IMR-90 (cell line): Measurements from ENCODE around the gene B4GALNT3. TPM values are rescaled to one million over a fixed set of nuclear protein-coding genes. Genes with fewer than 3 reads are reported as not detected.

ENCODE experiments used
- ATAC-seq: fragments of 200-7000 bp; cut with Tn5 transposase; 2 replicates; pipeline ENCODE4 v1.9.1; 2020; ENCODE audit warnings: low read depth, mild to moderate bottlenecking, moderate library complexity
- BruUV-seq: library from RNA; stranded (reverse); fragments of 400-500 nt; replicated peaks from 2 replicates; lab custom pipeline; 2021; lab: Mats Ljungman, UMichigan
- CTCF ChIA-PET: fragments of 300-600 bp; formaldehyde crosslinking; extraction: SDS; loops from one replicate; lab custom pipeline; 2021; ENCODE audit warnings: antibody characterized with exemption; lab: Yijun Ruan, JAX
- POLR2A ChIA-PET: fragments of 300-600 bp; sonication (Branson Sonifier 250); formaldehyde crosslinking; loops from one replicate; lab custom pipeline; 2022; ENCODE audit warnings: antibody characterized with exemption; ENCODE audit not compliant: unreplicated experiment; lab: Charles Lee
- DNase-seq: peaks from one replicate; pipeline ENCODE4 v3.0.0; 2013
- H2AFZ ChIP-seq: replicated peaks from 2 replicates; pipeline ENCODE3; 2013; ENCODE audit warnings: low read length, mild to moderate bottlenecking; ENCODE audit not compliant: poor library complexity
- H2AK5ac ChIP-seq: 2 replicates; pipeline ENCODE4 v1.6.1; 2013; ENCODE audit warnings: low read depth, low read length, inconsistent platforms
- H2AK9ac ChIP-seq: replicated peaks from 2 replicates; pipeline ENCODE3; 2013; ENCODE audit warnings: mild to moderate bottlenecking, low read depth, low read length, moderate library complexity; ENCODE audit not compliant: poor library complexity
- H2BK120ac ChIP-seq: 2 replicates; pipeline ENCODE4 v1.6.1; 2013; ENCODE audit warnings: low read depth, low read length, inconsistent platforms
- H2BK15ac ChIP-seq: 3 replicates; pipeline ENCODE4 v1.6.1; 2013; ENCODE audit warnings: low read depth, low read length, inconsistent platforms
- H2BK20ac ChIP-seq: 2 replicates; pipeline ENCODE4 v1.6.1; 2013; ENCODE audit warnings: low read depth, mild to moderate bottlenecking, inconsistent platforms, low read length, moderate library complexity
- H2BK5ac ChIP-seq: 2 replicates; pipeline ENCODE4 v1.6.1; 2013; ENCODE audit warnings: mild to moderate bottlenecking, low read depth, low read length, inconsistent platforms; ENCODE audit not compliant: poor library complexity, severe bottlenecking
- H3K14ac ChIP-seq: replicated peaks from 2 replicates; pipeline ENCODE4 v1.6.1; 2013; ENCODE audit warnings: low read depth, low read length, inconsistent platforms
- H3K18ac ChIP-seq: 2 replicates; pipeline ENCODE4 v1.6.1; 2013; ENCODE audit warnings: low read depth, low read length, control low read depth
- H3K23ac ChIP-seq: 2 replicates; pipeline ENCODE4 v1.6.1; 2013; ENCODE audit warnings: low read depth, low read length, inconsistent platforms
- H3K27ac ChIP-seq: 2 replicates; pipeline ENCODE4 v1.5.1; 2013; ENCODE audit warnings: mild to moderate bottlenecking, control low read depth, low read length; ENCODE audit not compliant: insufficient read depth
- H3K27me3 ChIP-seq: 2 replicates; pipeline ENCODE4 v1.6.1; 2013; ENCODE audit warnings: low read length; ENCODE audit not compliant: control insufficient read depth, insufficient read depth
- H3K36me3 ChIP-seq: 2 replicates; pipeline ENCODE4 v1.6.1; 2013; ENCODE audit warnings: low read length, mixed read lengths; ENCODE audit not compliant: control insufficient read depth, insufficient read depth
- H3K4ac ChIP-seq: 2 replicates; pipeline ENCODE4 v1.6.1; 2013; ENCODE audit warnings: low read depth, low read length, inconsistent platforms
- H3K4me1 ChIP-seq: 2 replicates; pipeline ENCODE4 v1.6.1; 2013; ENCODE audit warnings: low read length, mixed read lengths; ENCODE audit not compliant: control insufficient read depth, insufficient read depth
- H3K4me2 ChIP-seq: 2 replicates; pipeline ENCODE4 v1.6.1; 2013; ENCODE audit warnings: low read depth, mild to moderate bottlenecking, control low read depth, low read length, moderate library complexity
- H3K4me3 ChIP-seq: 2 replicates; pipeline ENCODE4 v1.5.1; 2013; ENCODE audit warnings: low read depth, mild to moderate bottlenecking, control low read depth, low read length, moderate library complexity; ENCODE audit not compliant: insufficient read depth
- H3K56ac ChIP-seq: 2 replicates; pipeline ENCODE4 v1.6.1; 2013; ENCODE audit warnings: low read length, inconsistent platforms; ENCODE audit not compliant: insufficient read depth; ENCODE audit errors: extremely low read depth
- H3K79me1 ChIP-seq, 2 experiments: 2 replicates each; pipeline ENCODE4 v1.6.1; 2013; ENCODE audit warnings: low read length in 2 of 2, inconsistent platforms in 1 of 2, low read depth in 1 of 2
- H3K9ac ChIP-seq: 2 replicates; pipeline ENCODE4 v1.6.1; 2013; ENCODE audit warnings: low read depth, low read length, control low read depth
- H3K9me1 ChIP-seq: 2 replicates; pipeline ENCODE4 v1.6.1; 2013; ENCODE audit warnings: low read length, inconsistent platforms; ENCODE audit not compliant: insufficient read depth
- H3K9me3 ChIP-seq: 2 replicates; pipeline ENCODE4 v1.6.1; 2013; ENCODE audit warnings: low read length; ENCODE audit not compliant: control insufficient read depth, insufficient read depth
- H4K20me1 ChIP-seq: 2 replicates; pipeline ENCODE4 v1.6.1; 2013; ENCODE audit warnings: low read length, inconsistent platforms; ENCODE audit not compliant: insufficient read depth
- H4K5ac ChIP-seq: 2 replicates; pipeline ENCODE4 v1.6.1; 2013; ENCODE audit warnings: mild to moderate bottlenecking, low read depth, low read length, control low read depth
- H4K8ac ChIP-seq, 2 experiments: 2 replicates each; pipeline ENCODE4 v1.6.1; 2013; ENCODE audit warnings: low read depth in 2 of 2, low read length in 2 of 2, control low read depth in 1 of 2, inconsistent platforms in 1 of 2
- H4K91ac ChIP-seq: 2 replicates; pipeline ENCODE4 v1.6.1; 2013; ENCODE audit warnings: low read depth, low read length, inconsistent platforms; ENCODE audit not compliant: insufficient read depth
- BHLHE40 ChIP-seq: fragments of 150-350 bp; IDR thresholded peaks from 2 replicates; pipeline ENCODE4 v1.6.1; 2016; ENCODE audit warnings: mild to moderate bottlenecking, low read depth, low read length
- CEBPB ChIP-seq: IDR thresholded peaks from 2 replicates; pipeline ENCODE4 v1.6.1; 2012; ENCODE audit warnings: low read depth, low read length, improper control_type of control experiment
- CHD1 ChIP-seq: IDR thresholded peaks from 2 replicates; pipeline ENCODE4 v1.6.1; 2012; ENCODE audit warnings: low read depth, low read length, improper control_type of control experiment
- ELK1 ChIP-seq: fragments of 150-350 bp; IDR thresholded peaks from 2 replicates; pipeline ENCODE4 v1.6.1; 2016; ENCODE audit warnings: low read depth, mild to moderate bottlenecking, low read length, moderate library complexity, borderline replicate concordance
- FOS ChIP-seq: fragments of 150-350 bp; IDR thresholded peaks from 2 replicates; pipeline ENCODE4 v1.6.1; 2016; ENCODE audit warnings: low read depth, low read length
- MAFK ChIP-seq: IDR thresholded peaks from 2 replicates; pipeline ENCODE4 v1.6.1; 2012; ENCODE audit warnings: low read depth, low read length, improper control_type of control experiment
- MAZ ChIP-seq: IDR thresholded peaks from 2 replicates; pipeline ENCODE4 v1.6.1; 2012; ENCODE audit warnings: low read depth, mild to moderate bottlenecking, low read length, improper control_type of control experiment, moderate library complexity, borderline replicate concordance
- POLR2A ChIP-seq: IDR thresholded peaks from 2 replicates; pipeline ENCODE4 v1.6.1; 2012; ENCODE audit warnings: mild to moderate bottlenecking, low read depth, low read length
- RAD21 ChIP-seq: IDR thresholded peaks from 2 replicates; pipeline ENCODE4 v1.6.1; 2012; ENCODE audit warnings: low read length, improper control_type of control experiment
- RCOR1 ChIP-seq: IDR thresholded peaks from 2 replicates; pipeline ENCODE4 v1.6.1; 2012; ENCODE audit warnings: mild to moderate bottlenecking, low read length, improper control_type of control experiment; ENCODE audit not compliant: insufficient replicate concordance
- RFX5 ChIP-seq: IDR thresholded peaks from 2 replicates; pipeline ENCODE4 v1.8.0; 2012; ENCODE audit warnings: low read depth, mild to moderate bottlenecking, low read length, moderate library complexity
- SMC3 ChIP-seq: fragments of 150-350 bp; IDR thresholded peaks from 2 replicates; pipeline ENCODE4 v1.6.1; 2016; ENCODE audit warnings: low read depth, mild to moderate bottlenecking, antibody characterized with exemption, low read length, moderate library complexity
- WGBS, 2 experiments: methylation state at CpG; one replicate each; pipeline versions ENCODE4 v1.1.5 to v1.1.7; 2013; ENCODE audit warnings: missing lambda C conversion rate in 2 of 2; ENCODE audit not compliant: insufficient read length in 1 of 2; ENCODE audit errors: extremely low coverage in 2 of 2; 5-methylcytosine and 5-hydroxymethylcytosine counted together
- dilution Hi-C: fragments of 300-500 bp; cut with HindIII; formaldehyde crosslinking; loops from one replicate; pipeline ENCODE4 v1.14.3; 2018; ENCODE audit warnings: low sequenced_read_pairs; ENCODE audit not compliant: unreplicated experiment
- in situ Hi-C: fragments of 300-500 bp; cut with MboI; formaldehyde crosslinking; loops from 3 replicates; pipeline ENCODE4 v1.14.3; 2019; ENCODE audit warnings: low sequenced_read_pairs, inconsistent platforms, mixed read lengths
- intact Hi-C: fragments of 100-400 bp; cut with micrococcal nuclease; formaldehyde crosslinking; loops from 2 replicates; pipeline ENCODE4 v1.10.0; 2022
- polyA plus RNA-seq, 3 experiments: library from polyadenylated mRNA; depleted of rRNA; stranded (reverse); fragments of >200 nt; gene quantifications; 2 replicates each; pipeline ENCODE4 v1.2.3, GENCODE V29; 2012; ENCODE audit warnings: low replicate concordance in 1 of 3
- total RNA-seq: library from RNA; depleted of rRNA; stranded (reverse); fragments of >200 nt; gene quantifications from 2 replicates; pipeline ENCODE4 v1.2.3, GENCODE V29; 2012
- TF ChIP-seq, protein P1 (sequence below): fragments of 150-350 bp; IDR thresholded peaks from 2 replicates; pipeline ENCODE4 v1.6.1; 2017; ENCODE audit warnings: mild to moderate bottlenecking, antibody characterized with exemption, low read length, low read depth

B4GALNT3 gene
- total and polyA plus RNA-seq, 2 of the 4 experiments (the other 2 are of a cell fraction), result not detected

DNA sequence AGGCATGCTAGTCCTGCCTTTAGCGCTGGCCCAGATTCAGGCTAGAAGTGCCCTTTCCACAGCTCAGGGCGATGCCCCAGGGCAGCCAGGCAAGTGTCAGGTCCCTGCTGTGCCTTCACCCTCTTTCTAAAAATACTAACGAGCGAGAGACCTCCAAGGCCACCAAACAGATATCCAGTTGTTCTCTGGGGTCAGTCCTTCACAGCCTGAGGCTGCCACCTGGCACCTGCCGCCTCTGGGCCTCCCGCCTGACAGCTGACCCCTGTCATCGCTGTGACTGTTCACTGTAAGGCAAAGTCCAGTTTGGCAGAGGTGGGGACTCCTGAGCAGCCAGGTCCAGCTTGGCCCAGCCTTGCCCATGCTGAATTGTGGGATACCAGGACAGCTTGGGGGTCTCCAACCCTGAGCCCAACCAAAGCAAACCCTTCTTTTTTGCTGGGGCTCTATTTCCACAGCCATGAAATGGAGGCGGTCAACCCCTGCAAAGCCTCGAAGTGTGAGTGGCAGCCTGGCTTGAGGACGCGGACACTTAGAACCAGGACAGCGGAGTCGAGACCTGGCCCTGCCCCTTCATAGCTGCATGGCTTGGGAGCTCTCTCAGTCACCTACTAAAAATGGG is 123.6 kb downstream of the B4GALNT3 start:
- H2BK5ac ChIP-seq, result no peak overlapping the region
- DNase-seq (no peak), ATAC-seq (no peak)
- no peak overlapping the region for H2BK15ac ChIP-seq
- peaks cover 25% of the 10 kb centered on the region for H3K27me3 ChIP-seq
- ChIA-PET POLR2A (no interaction called here), CTCF (no interaction called here)
- no peak overlapping the region for H4K8ac ChIP-seq
- H3K36me3 ChIP-seq, result no peaks in the 10 kb centered on the region
- no peaks in the 10 kb centered on the region for H4K20me1 ChIP-seq
- H3K9ac ChIP-seq, result no peak overlapping the region
- no peak overlapping the region for H3K14ac ChIP-seq
- no peak overlapping the region for H2AK5ac ChIP-seq
- H3K27ac ChIP-seq, result no peak overlapping the region
- no peak overlapping the region for H2BK120ac ChIP-seq
- no peaks in the 10 kb centered on the region for H3K4me1 ChIP-seq
- H3K4me3 ChIP-seq, result no peak overlapping the region
- no peak overlapping the region for H3K18ac ChIP-seq
- H2AK9ac ChIP-seq, result no peak overlapping the region
- H3K23ac ChIP-seq, result no peak overlapping the region
- BruUV-seq, result no TSS peak
- H3K4me2 ChIP-seq, result no peak overlapping the region
- intact Hi-C loops, result no loop called here
- in situ Hi-C loops, result no loop called here
- no peak overlapping the region for H2AFZ ChIP-seq
- no peak overlapping the region for H3K4ac ChIP-seq
- H4K5ac ChIP-seq, result no peak overlapping the region
- 0 out of 2 replicates have a peak, but pooled peaks cover 3% of the 10 kb centered on the region for H3K9me1 ChIP-seq
- peaks cover under 1% of the 10 kb centered on the region; the same call in 1 of the 2 replicates for H3K9me3 ChIP-seq
- TF ChIP-seq CEBPB (no peak), FOS (no peak), POLR2A (no peak), SMC3 (no peak), MAFK (no peak), RCOR1 (no peak), BHLHE40 (no peak), ELK1 (no peak), RAD21 (no peak), CHD1 (no peak), RFX5 (no peak), MAZ (no peak)
- TF ChIP-seq, protein P1, sequence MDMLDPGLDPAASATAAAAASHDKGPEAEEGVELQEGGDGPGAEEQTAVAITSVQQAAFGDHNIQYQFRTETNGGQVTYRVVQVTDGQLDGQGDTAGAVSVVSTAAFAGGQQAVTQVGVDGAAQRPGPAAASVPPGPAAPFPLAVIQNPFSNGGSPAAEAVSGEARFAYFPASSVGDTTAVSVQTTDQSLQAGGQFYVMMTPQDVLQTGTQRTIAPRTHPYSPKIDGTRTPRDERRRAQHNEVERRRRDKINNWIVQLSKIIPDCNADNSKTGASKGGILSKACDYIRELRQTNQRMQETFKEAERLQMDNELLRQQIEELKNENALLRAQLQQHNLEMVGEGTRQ, result no peak
- H4K91ac ChIP-seq, result no peak overlapping the region
- no peak overlapping the region for H2BK20ac ChIP-seq
- no peak overlapping the region for H3K56ac ChIP-seq
- dilution Hi-C loops, result no loop called here
- 75% methylated on average over 6 of the region's 13 CpGs; no CpG with 5 or more reads in 1 of the 2 experiments for WGBS, 2 experiments
- no peaks in the 10 kb centered on the region for H3K79me1 ChIP-seq
